ENCODE data around the gene PPP6R1. TPM values are rescaled to one million over a fixed set of nuclear protein-coding genes. Genes with fewer than 3 reads are reported as not detected.

PPP6R1 gene
- total and polyA plus RNA-seq, 2 of the 13 experiments (the other 11 are each of a cell fraction or from before 2014, with no cell fraction given), result 25.8 to 54.0 TPM

DNA sequence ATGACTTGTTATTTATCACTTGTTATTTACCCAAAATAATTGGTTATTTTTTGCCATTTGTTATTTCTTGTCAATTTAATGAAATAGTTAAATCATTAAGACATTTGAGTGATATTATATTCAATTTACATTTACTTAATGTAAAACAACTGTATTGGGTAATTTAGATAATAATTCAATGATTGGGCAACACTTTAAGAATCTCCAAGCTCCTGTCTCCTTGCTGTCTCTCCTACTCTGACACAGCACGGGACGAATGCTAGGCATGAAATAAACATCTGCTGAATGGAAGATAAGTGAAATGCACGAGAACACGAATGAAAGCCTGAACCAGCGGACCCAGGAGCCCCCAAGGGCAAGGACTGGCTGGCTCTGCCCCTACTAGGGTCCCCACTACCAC is 5.7 kb upstream of the PPP6R1 start:
- Histone ChIP-seq H3K36me3 (replicated peaks in 1 of 2; ENCODE audit: control insufficient read depth in 1 of 2, insufficient read depth in 2 of 2, low read length in 2 of 2) (no peaks in the 10 kb centered on the region; a peak in 1 of 5 replicates), H3K4me3 (replicated peaks in 1 of 3; ENCODE audit: insufficient read depth in 1 of 3, low read depth in 2 of 3, low read length in 3 of 3) (no peak overlapping the region), H2AFZ (ENCODE audit: low read length) (no peak overlapping the region), H3K27me3 (ENCODE audit: control insufficient read depth in 1 of 2, insufficient read depth in 2 of 2, low read length in 2 of 2) (no peaks in the 10 kb centered on the region; a peak in 1 of 5 replicates), H3K9ac (ENCODE audit: insufficient read depth, low read depth, low read length) (no peak overlapping the region), H3K79me2 (ENCODE audit: insufficient read depth, low read length) (no peaks in the 10 kb centered on the region), H4K20me1 (ENCODE audit: insufficient read depth, low read length) (no peaks in the 10 kb centered on the region), H3K4me2 (ENCODE audit: low read depth, low read length) (no peak overlapping the region), H3K4me1 (ENCODE audit: insufficient read depth, low read length) (peaks cover 14% of the 10 kb centered on the region), H3K27ac (ENCODE audit: extremely low read length, insufficient read depth, low read length) (no peak overlapping the region), H3K9me3 (ENCODE audit: low read length) (no peaks in the 10 kb centered on the region)
- in situ Hi-C loops (cut with HindIII; ENCODE audit: extremely low pct_ligation_motif_present, low pct_unique_long_range_greater_than_20kb) (no loop called here), intact Hi-C loops (cut with micrococcal nuclease; ENCODE audit: unreplicated experiment) (no loop called here)
- 95% methylated on average over 5 of the region's 5 CpGs for WGBS (ENCODE audit: low lambda C conversion rate)
- no peak for ATAC-seq
- no peak for FAIRE-seq
- ChIA-PET POLR2A (no interaction called here), CTCF (ENCODE audit: low intra/inter-chr PET ratio, low total read pairs) (no interaction called here)
- DNase-seq (ENCODE audit: low spot score), result no peak
- BruUV-seq (replicated peaks), result no TSS peak
- TF ChIP-seq CEBPB (IDR thresholded peaks at IDR 0.05; ENCODE audit: borderline replicate concordance, low read depth, low read length) (0 out of 2 replicates have a peak, but pooled peaks have one; percentile 14), SNAPC2 (CRISPR knock-in tag; IDR thresholded peaks at IDR 0.05) (no peak)

DNA sequence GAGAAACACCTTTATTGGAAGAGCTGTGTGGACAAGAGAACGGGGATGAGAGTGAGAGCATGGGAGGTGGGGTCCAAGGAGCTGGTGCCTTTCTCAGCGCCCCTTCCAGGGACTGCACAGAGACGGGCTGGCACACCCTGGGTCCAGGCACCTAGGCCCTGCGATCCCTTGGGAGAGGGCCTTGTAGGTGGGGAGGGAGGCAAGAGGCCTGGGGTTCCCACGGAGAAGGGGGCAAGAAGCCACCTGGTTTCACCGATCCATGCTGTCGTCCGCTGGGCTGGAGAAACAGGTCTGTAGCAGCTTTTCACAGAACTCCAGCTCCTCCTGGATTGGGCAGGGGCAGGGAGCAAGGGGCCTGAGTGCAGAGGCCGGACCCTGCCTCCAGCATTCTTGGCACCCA is 3.5 kb upstream of the PPP6R1 start:
- ATAC-seq (no peak), FAIRE-seq (no peak), DNase-seq (ENCODE audit: low spot score) (no peak)
- intact Hi-C loops (cut with micrococcal nuclease; ENCODE audit: unreplicated experiment), result no loop called here
- Histone ChIP-seq H3K79me2 (ENCODE audit: insufficient read depth, low read length) (peaks cover 9% of the 10 kb centered on the region), H3K36me3 (replicated peaks in 1 of 2; ENCODE audit: control insufficient read depth in 1 of 2, insufficient read depth in 2 of 2, low read length in 2 of 2) (no peaks in the 10 kb centered on the region), H2AFZ (ENCODE audit: low read length) (no peak overlapping the region), H4K20me1 (ENCODE audit: insufficient read depth, low read length) (peaks cover 6% of the 10 kb centered on the region; the same call in 1 of the 2 replicates), H3K4me2 (ENCODE audit: low read depth, low read length) (no peak overlapping the region), H3K9ac (ENCODE audit: insufficient read depth, low read depth, low read length) (no peak overlapping the region), H3K4me1 (ENCODE audit: insufficient read depth, low read length) (peaks cover 15% of the 10 kb centered on the region), H3K9me3 (ENCODE audit: low read length) (no peaks in the 10 kb centered on the region), H3K27ac (ENCODE audit: extremely low read length, insufficient read depth, low read length) (no peak overlapping the region), H3K27me3 (ENCODE audit: control insufficient read depth in 1 of 2, insufficient read depth in 2 of 2, low read length in 2 of 2) (no peaks in the 10 kb centered on the region; a peak in 2 of 5 replicates), H3K4me3 (replicated peaks in 1 of 3; ENCODE audit: insufficient read depth in 1 of 3, low read depth in 2 of 3, low read length in 3 of 3) (no peak overlapping the region)
- CTCF ChIA-PET (ENCODE audit: low intra/inter-chr PET ratio, low total read pairs), result no interaction called here
- BruUV-seq (replicated peaks), result no TSS peak
- whole genome bisulfite sequencing (ENCODE audit: low lambda C conversion rate), result 98% methylated on average over 9 of the region's 9 CpGs
- POLR2A ChIA-PET, result interaction anchor here (1.3 to 3.7 kb wide), 2 partner anchors 18 kb away, joined by 5 to 58 read pairs; partner anchors contain the start of gene HSPBP1
- no peak for TF ChIP-seq RBM22 (optimal IDR thresholded peaks at IDR 0.05; ENCODE audit: low read length)
- TF ChIP-seq ZBTB38 (CRISPR knock-in tag; IDR thresholded peaks at IDR 0.05), result peak; percentile 74
- in situ Hi-C loops (cut with HindIII; ENCODE audit: extremely low pct_ligation_motif_present, low pct_unique_long_range_greater_than_20kb), result no loop called here
